Activated naive CD4-positive, alpha-beta T cell treated with anti-CD3 and anti-CD28 coated beads, Interleukin-2, amount 50 U/mL, for 72 hours (primary cell): Measurements from ENCODE around the gene UBE2QL1. TPM values are rescaled to one million over a fixed set of nuclear protein-coding genes. Genes with fewer than 3 reads are reported as not detected.

Experiments
- ATAC-seq, 2 donors: fragments of 150-1000 bp; cut with Tn5 transposase; 2 replicates each; pipeline ENCODE4 v1.10.0; 2021; ENCODE audit warnings: mild to moderate bottlenecking in 2 of 2, moderate library complexity in 2 of 2
- DNase-seq, 2 donors: peaks; one replicate each; pipeline ENCODE4 v3.0.0; 2021 to 2022; ENCODE audit warnings: low spot score in 2 of 2
- H3K27ac Mint-ChIP-seq, 2 donors: one replicate each; pipeline ENCODE4 v1.8.0; 2022; ENCODE audit warnings: mild to moderate bottlenecking in 2 of 2, mixed read lengths in 2 of 2
- H3K36me3 Mint-ChIP-seq, 2 donors: one replicate each; pipeline ENCODE4 v1.8.0; 2022; ENCODE audit warnings: mixed read lengths in 2 of 2
- H3K9me3 Mint-ChIP-seq, 2 donors: one replicate each; pipeline ENCODE4 v1.8.0; 2022; ENCODE audit warnings: mixed read lengths in 2 of 2
- total RNA-seq, 2 donors: library from RNA; stranded (reverse); gene quantifications; one replicate each; pipeline ENCODE4 v1.2.3, GENCODE V29; 2022

UBE2QL1 gene
- total RNA-seq, 2 donors from 2014 or later, result not detected

- Mint-ChIP-seq H3K27ac (no peak overlapping the region), H3K9me3 (no peaks in the 10 kb centered on the region), H3K36me3 (no peaks in the 10 kb centered on the region)
- no peak for ATAC-seq
- no peak for DNase-seq
Observed at GRCh38 chr5:6480133-6481051, 31.7 kb downstream of the UBE2QL1 start.

GRCh38 chr5:6482735-6483134 lies 34.1 kb downstream of the UBE2QL1 start:
- Mint-ChIP-seq H3K9me3 (no peaks in the 10 kb centered on the region), H3K36me3 (no peaks in the 10 kb centered on the region), H3K27ac (no peak overlapping the region)
- ATAC-seq, result no peak
- no peak for DNase-seq

GRCh38 chr5:6483880-6484382 lies 35.3 kb downstream of the UBE2QL1 start:
- Mint-ChIP-seq H3K36me3 (no peaks in the 10 kb centered on the region), H3K27ac (no peak overlapping the region), H3K9me3 (no peaks in the 10 kb centered on the region)
- ATAC-seq, result peak; percentile 59 to 94
- DNase-seq, result peak in 1 of 2 donors; percentile 23

- ATAC-seq (peak in 1 of 2 donors; percentile 24), DNase-seq (no peak)
- Mint-ChIP-seq H3K27ac (no peak overlapping the region), H3K36me3 (no peaks in the 10 kb centered on the region), H3K9me3 (no peaks in the 10 kb centered on the region)
Observed at GRCh38 chr5:6484446-6484845, 35.8 kb downstream of the UBE2QL1 start.

GRCh38 chr5:6484899-6485298 lies 36.2 kb downstream of the UBE2QL1 start:
- DNase-seq (no peak), ATAC-seq (no peak)
- Mint-ChIP-seq H3K27ac (no peak overlapping the region), H3K36me3 (no peaks in the 10 kb centered on the region), H3K9me3 (no peaks in the 10 kb centered on the region)

- DNase-seq (no peak), ATAC-seq (no peak)
- Mint-ChIP-seq H3K9me3 (no peaks in the 10 kb centered on the region), H3K36me3 (no peaks in the 10 kb centered on the region), H3K27ac (no peak overlapping the region)
Observed at GRCh38 chr5:6485441-6485840, 36.8 kb downstream of the UBE2QL1 start.

- Mint-ChIP-seq H3K36me3 (no peaks in the 10 kb centered on the region), H3K9me3 (no peaks in the 10 kb centered on the region), H3K27ac (no peak overlapping the region)
- ATAC-seq, result no peak
- no peak for DNase-seq
Observed at GRCh38 chr5:6486074-6486473, 37.4 kb downstream of the UBE2QL1 start.

GRCh38 chr5:6487081-6487480 lies 38.4 kb downstream of the UBE2QL1 start:
- ATAC-seq (no peak), DNase-seq (no peak)
- Mint-ChIP-seq H3K36me3 (no peaks in the 10 kb centered on the region), H3K27ac (no peak overlapping the region), H3K9me3 (no peaks in the 10 kb centered on the region)

- DNase-seq (no peak), ATAC-seq (no peak)
- Mint-ChIP-seq H3K27ac (no peak overlapping the region), H3K9me3 (no peaks in the 10 kb centered on the region), H3K36me3 (no peaks in the 10 kb centered on the region)
Observed at GRCh38 chr5:6488021-6488420, 39.4 kb downstream of the UBE2QL1 start.

GRCh38 chr5:6489643-6490185 lies 41.1 kb downstream of the UBE2QL1 start:
- H3K27ac Mint-ChIP-seq, result no peak overlapping the region
- DNase-seq, result no peak
- no peaks in the 10 kb centered on the region for H3K36me3 Mint-ChIP-seq
- no peaks in the 10 kb centered on the region for H3K9me3 Mint-ChIP-seq
- ATAC-seq, result no peak

- DNase-seq (no peak), ATAC-seq (no peak)
- H3K27ac Mint-ChIP-seq, result no peak overlapping the region
- no peaks in the 10 kb centered on the region for H3K36me3 Mint-ChIP-seq
- no peaks in the 10 kb centered on the region for H3K9me3 Mint-ChIP-seq
Observed at GRCh38 chr5:6490246-6490645, 41.6 kb downstream of the UBE2QL1 start.

- no peak for ATAC-seq
- Mint-ChIP-seq H3K9me3 (no peaks in the 10 kb centered on the region), H3K27ac (no peak overlapping the region), H3K36me3 (no peaks in the 10 kb centered on the region)
- no peak for DNase-seq
Observed at GRCh38 chr5:6490693-6491092, 42.0 kb downstream of the UBE2QL1 start.

- DNase-seq, result no peak
- Mint-ChIP-seq H3K27ac (no peak overlapping the region), H3K36me3 (no peaks in the 10 kb centered on the region), H3K9me3 (no peaks in the 10 kb centered on the region)
- ATAC-seq, result no peak
Observed at GRCh38 chr5:6491196-6491918, 42.7 kb downstream of the UBE2QL1 start.

- no peak for DNase-seq
- ATAC-seq, result no peak
- Mint-ChIP-seq H3K9me3 (no peaks in the 10 kb centered on the region), H3K27ac (no peak overlapping the region), H3K36me3 (no peaks in the 10 kb centered on the region)
Observed at GRCh38 chr5:6491919-6492290, 43.2 kb downstream of the UBE2QL1 start.

- H3K36me3 Mint-ChIP-seq, result no peaks in the 10 kb centered on the region
- H3K27ac Mint-ChIP-seq, result no peak overlapping the region
- H3K9me3 Mint-ChIP-seq, result no peaks in the 10 kb centered on the region
- ATAC-seq (peak in 1 of 2 donors; percentile 29), DNase-seq (no peak)
Observed at GRCh38 chr5:6492934-6493333, 44.3 kb downstream of the UBE2QL1 start.

GRCh38 chr5:6493681-6494454 lies 45.2 kb downstream of the UBE2QL1 start:
- no peak overlapping the region for H3K27ac Mint-ChIP-seq
- ATAC-seq, result no peak
- no peaks in the 10 kb centered on the region for H3K9me3 Mint-ChIP-seq
- no peaks in the 10 kb centered on the region for H3K36me3 Mint-ChIP-seq
- DNase-seq, result no peak

- DNase-seq (no peak), ATAC-seq (no peak)
- no peaks in the 10 kb centered on the region for H3K36me3 Mint-ChIP-seq
- H3K9me3 Mint-ChIP-seq, result no peaks in the 10 kb centered on the region
- no peak overlapping the region for H3K27ac Mint-ChIP-seq
Observed at GRCh38 chr5:6494939-6495338, 46.3 kb downstream of the UBE2QL1 start.
